ENCODE data around the gene STK32C.

- TF ChIP-seq CTCF (conservative IDR thresholded peaks at IDR 0.05) (no peak), EZH2 (IDR thresholded peaks at IDR 0.05; ENCODE audit: low read depth) (no peak)
Observed at GRCh38 chr10:132223611-132224342, 84.0 kb downstream of the STK32C start.
